ENCODE data around the gene RANGAP1.

RANGAP1 gene

GRCh38 chr22:41285820-41286638 lies at the start of gene RANGAP1:
TSS of gene RANGAP1 (minus strand) at chr22:41286187. CDS start at chr22:41281044, 5,143 bp downstream.
- peak; percentile 99 for DNase-seq (ENCODE audit: low read depth)
- peak within 1 kb of the TSS; percentile 99 for H3K4me3 ChIP-seq (ENCODE audit: low read depth, low read length)
- peak; percentile 16 for TF ChIP-seq CTCF (IDR thresholded peaks at IDR 0.05; ENCODE audit: insufficient read depth, low read depth, low read length, missing control alignments)

GRCh38 chr22:41334951-41335635 lies 49.1 kb upstream of the RANGAP1 start:
- no peak for DNase-seq (ENCODE audit: low read depth)
- H3K4me3 ChIP-seq (ENCODE audit: low read depth, low read length), result no peak overlapping the region
- no peak for TF ChIP-seq CTCF (IDR thresholded peaks at IDR 0.05; ENCODE audit: insufficient read depth, low read depth, low read length, missing control alignments)

- DNase-seq (ENCODE audit: low read depth), result no peak
- no peak overlapping the region for H3K4me3 ChIP-seq (ENCODE audit: low read depth, low read length)
- no peak for TF ChIP-seq CTCF (IDR thresholded peaks at IDR 0.05; ENCODE audit: insufficient read depth, low read depth, low read length, missing control alignments)
These were observed 48.2 kb upstream of the RANGAP1 start for GRCh38 chr22:41334215-41334614.

- no peak for TF ChIP-seq CTCF (IDR thresholded peaks at IDR 0.05; ENCODE audit: insufficient read depth, low read depth, low read length, missing control alignments)
- DNase-seq (ENCODE audit: low read depth), result no peak
- H3K4me3 ChIP-seq (ENCODE audit: low read depth, low read length), result no peak overlapping the region
These were observed 47.8 kb upstream of the RANGAP1 start for GRCh38 chr22:41333806-41334205.

GRCh38 chr22:41332217-41332939 lies 46.4 kb upstream of the RANGAP1 start:
- no peak overlapping the region for H3K4me3 ChIP-seq (ENCODE audit: low read depth, low read length)
- no peak for DNase-seq (ENCODE audit: low read depth)
- TF ChIP-seq CTCF (IDR thresholded peaks at IDR 0.05; ENCODE audit: insufficient read depth, low read depth, low read length, missing control alignments), result no peak

GRCh38 chr22:41330169-41330568 lies 44.2 kb upstream of the RANGAP1 start:
- TF ChIP-seq CTCF (IDR thresholded peaks at IDR 0.05; ENCODE audit: insufficient read depth, low read depth, low read length, missing control alignments), result no peak
- DNase-seq (ENCODE audit: low read depth), result no peak
- no peak overlapping the region for H3K4me3 ChIP-seq (ENCODE audit: low read depth, low read length)
